WTC11 (cell line): Measurements from ENCODE around the gene MYH9. TPM values are rescaled to one million over a fixed set of nuclear protein-coding genes. Genes with fewer than 3 reads are reported as not detected.

Source experiments
- ATAC-seq: fragments of 200-7000 bp; cut with Tn5 transposase; 2 replicates; pipeline ENCODE4 v1.10.0; 2021; ENCODE audit warnings: mild to moderate bottlenecking, moderate library complexity
- CTCF ChIA-PET: fragments of 300-600 bp; sonication (Branson Sonifier 250); formaldehyde crosslinking; loops from one replicate; lab custom pipeline; 2021; ENCODE audit warnings: antibody characterized with exemption; lab: Charles Lee
- POLR2A ChIA-PET: fragments of 350-600 bp; sonication (Branson Sonifier 250); formaldehyde crosslinking; loops from one replicate; lab custom pipeline; 2021; ENCODE audit warnings: antibody characterized with exemption; lab: Charles Lee
- DNase-seq: peaks from one replicate; pipeline ENCODE4 v3.0.0; 2021; ENCODE audit warnings: low spot score
- H3K27ac Mint-ChIP-seq: 2 replicates; pipeline ENCODE4 v1.8.0; 2021; ENCODE audit warnings: mixed read lengths
- H3K27me3 Mint-ChIP-seq: 2 replicates; pipeline ENCODE4 v1.8.0; 2021; ENCODE audit warnings: low read depth, mild to moderate bottlenecking, moderate library complexity, mixed read lengths
- H3K36me3 Mint-ChIP-seq: 2 replicates; pipeline ENCODE4 v1.8.0; 2021; ENCODE audit warnings: mixed read lengths
- H3K4me1 Mint-ChIP-seq: 2 replicates; pipeline ENCODE4 v1.8.0; 2022; ENCODE audit warnings: mixed read lengths
- H3K4me3 Mint-ChIP-seq: 2 replicates; pipeline ENCODE4 v1.8.0; 2021; ENCODE audit warnings: mild to moderate bottlenecking, moderate library complexity, mixed read lengths
- H3K9me3 Mint-ChIP-seq: 2 replicates; pipeline ENCODE4 v1.8.0; 2021; ENCODE audit warnings: mixed read lengths
- ATF1 ChIP-seq: sonication (generic); formaldehyde crosslinking; IDR thresholded peaks from 2 replicates; pipeline ENCODE4 v1.8.1; 2023; ENCODE audit warnings: mild to moderate bottlenecking, moderate library complexity, missing genetic modification reagents
- ATF6 ChIP-seq: sonication (generic); formaldehyde crosslinking; IDR thresholded peaks from 2 replicates; pipeline ENCODE4 v1.8.1; 2023; ENCODE audit warnings: mild to moderate bottlenecking, missing genetic modification reagents
- CBFB ChIP-seq: sonication (generic); formaldehyde crosslinking; IDR thresholded peaks from 2 replicates; pipeline ENCODE4 v1.8.1; 2022; ENCODE audit warnings: mild to moderate bottlenecking, low read depth, missing genetic modification reagents
- E2F4 ChIP-seq: sonication (generic); formaldehyde crosslinking; IDR thresholded peaks from 2 replicates; pipeline ENCODE4 v1.8.1; 2022; ENCODE audit warnings: low read depth, mild to moderate bottlenecking, moderate library complexity, missing genetic modification reagents, borderline replicate concordance
- ELF4 ChIP-seq: sonication (generic); formaldehyde crosslinking; IDR thresholded peaks from 2 replicates; pipeline ENCODE4 v1.8.1; 2022; ENCODE audit warnings: low read depth, mild to moderate bottlenecking, moderate library complexity, missing genetic modification reagents
- ESRRA ChIP-seq: sonication (generic); formaldehyde crosslinking; IDR thresholded peaks from 2 replicates; pipeline ENCODE4 v1.8.1; 2022; ENCODE audit warnings: mild to moderate bottlenecking, missing genetic modification reagents, borderline replicate concordance
- FOXJ3 ChIP-seq: sonication (generic); formaldehyde crosslinking; IDR thresholded peaks from 2 replicates; pipeline ENCODE4 v1.9.0; 2021; ENCODE audit warnings: missing genetic modification reagents, mild to moderate bottlenecking, borderline replicate concordance
- FOXP4 ChIP-seq: sonication (generic); formaldehyde crosslinking; IDR thresholded peaks from 2 replicates; pipeline ENCODE4 v1.8.0; 2022; ENCODE audit warnings: mild to moderate bottlenecking, missing genetic modification reagents
- MYBL2 ChIP-seq: sonication (generic); formaldehyde crosslinking; IDR thresholded peaks from 2 replicates; pipeline ENCODE4 v1.8.1; 2023; ENCODE audit warnings: mild to moderate bottlenecking, moderate library complexity, missing genetic modification reagents
- NR3C1 ChIP-seq: sonication (generic); formaldehyde crosslinking; conservative IDR thresholded peaks from 2 replicates; pipeline ENCODE4 v1.8.1; 2023; ENCODE audit warnings: low read depth, mild to moderate bottlenecking, missing genetic modification reagents
- SMAD3 ChIP-seq: sonication (generic); formaldehyde crosslinking; IDR thresholded peaks from 2 replicates; pipeline ENCODE4 v1.8.0; 2022; ENCODE audit warnings: missing genetic modification reagents, mild to moderate bottlenecking, borderline replicate concordance
- SMAD4 ChIP-seq: sonication (generic); formaldehyde crosslinking; IDR thresholded peaks from 2 replicates; pipeline ENCODE4 v1.8.0; 2022; ENCODE audit warnings: mild to moderate bottlenecking, missing genetic modification reagents
- TCF7 ChIP-seq: sonication (generic); formaldehyde crosslinking; IDR thresholded peaks from 2 replicates; pipeline ENCODE4 v1.8.0; 2022; ENCODE audit warnings: mild to moderate bottlenecking, low read depth, missing genetic modification reagents, moderate library complexity
- ZMAT4 ChIP-seq: fragments of 250-450 bp; sonication (Bioruptor Pico); IDR thresholded peaks from 2 replicates; pipeline ENCODE4 v1.9.0; 2021; ENCODE audit warnings: mild to moderate bottlenecking
- ZNF396 ChIP-seq: fragments of 250-450 bp; sonication (Bioruptor Pico); IDR thresholded peaks from 2 replicates; pipeline ENCODE4 v1.8.0; 2021; ENCODE audit warnings: mild to moderate bottlenecking, moderate library complexity, borderline replicate concordance
- total RNA-seq: library from RNA; stranded (reverse); gene quantifications from 3 replicates; pipeline ENCODE4 v1.2.3, GENCODE V29; 2021
- TF ChIP-seq, protein P1 (sequence below): sonication (generic); formaldehyde crosslinking; IDR thresholded peaks from 2 replicates; pipeline ENCODE4 v1.8.1; 2023; ENCODE audit warnings: mild to moderate bottlenecking, moderate library complexity, missing genetic modification reagents
- TF ChIP-seq, protein P2 (sequence below): fragments of 200-600 bp; IDR thresholded peaks from 2 replicates; pipeline ENCODE4 v1.8.0; 2022; ENCODE audit warnings: antibody characterized with exemption
- TF ChIP-seq, protein P3 (sequence below): sonication (generic); formaldehyde crosslinking; conservative IDR thresholded peaks from 2 replicates; pipeline ENCODE4 v1.8.1; 2022; ENCODE audit warnings: mild to moderate bottlenecking, missing genetic modification reagents
- TF ChIP-seq, protein P4 (sequence below): sonication (generic); formaldehyde crosslinking; IDR thresholded peaks from 2 replicates; pipeline ENCODE4 v1.8.0; 2023; ENCODE audit warnings: mild to moderate bottlenecking, missing genetic modification reagents

The MYH9 gene
- total RNA-seq, 1 experiment from 2014 or later: 277 TPM

DNA sequence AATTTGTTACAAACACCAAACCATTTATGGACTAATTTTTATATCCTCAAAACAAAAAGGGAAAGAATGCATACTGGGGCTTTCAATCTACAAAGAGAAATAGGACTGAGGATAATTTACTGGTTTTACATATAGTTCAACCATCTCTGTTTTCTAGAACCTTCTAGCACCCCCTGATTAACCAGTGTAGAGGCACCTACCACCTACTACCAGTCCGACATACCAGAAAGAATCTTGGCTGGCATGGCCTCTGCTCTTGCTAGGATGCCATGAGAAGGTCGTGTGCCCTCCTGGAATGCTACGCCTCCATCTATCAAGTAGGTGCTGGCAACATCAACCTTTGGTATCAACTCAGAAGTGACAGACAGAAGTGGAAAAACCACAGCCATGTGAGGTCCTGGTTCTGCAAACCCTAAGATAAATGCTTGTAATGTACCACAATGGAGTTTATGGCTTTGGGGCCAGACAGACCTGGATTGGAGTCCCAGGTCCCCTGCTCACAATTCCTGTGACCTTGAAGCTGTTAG, 28.2 kb downstream of the MYH9 start:
- no peaks in the 10 kb centered on the region for H3K9me3 Mint-ChIP-seq
- TF ChIP-seq ESRRA (CRISPR knock-in tag) (no peak), NR3C1 (CRISPR knock-in tag) (no peak), ATF6 (CRISPR knock-in tag) (no peak), ATF1 (CRISPR knock-in tag) (no peak), CBFB (CRISPR knock-in tag) (no peak), TCF7 (no peak), SMAD3 (CRISPR knock-in tag) (no peak)
- TF ChIP-seq, protein P1, sequence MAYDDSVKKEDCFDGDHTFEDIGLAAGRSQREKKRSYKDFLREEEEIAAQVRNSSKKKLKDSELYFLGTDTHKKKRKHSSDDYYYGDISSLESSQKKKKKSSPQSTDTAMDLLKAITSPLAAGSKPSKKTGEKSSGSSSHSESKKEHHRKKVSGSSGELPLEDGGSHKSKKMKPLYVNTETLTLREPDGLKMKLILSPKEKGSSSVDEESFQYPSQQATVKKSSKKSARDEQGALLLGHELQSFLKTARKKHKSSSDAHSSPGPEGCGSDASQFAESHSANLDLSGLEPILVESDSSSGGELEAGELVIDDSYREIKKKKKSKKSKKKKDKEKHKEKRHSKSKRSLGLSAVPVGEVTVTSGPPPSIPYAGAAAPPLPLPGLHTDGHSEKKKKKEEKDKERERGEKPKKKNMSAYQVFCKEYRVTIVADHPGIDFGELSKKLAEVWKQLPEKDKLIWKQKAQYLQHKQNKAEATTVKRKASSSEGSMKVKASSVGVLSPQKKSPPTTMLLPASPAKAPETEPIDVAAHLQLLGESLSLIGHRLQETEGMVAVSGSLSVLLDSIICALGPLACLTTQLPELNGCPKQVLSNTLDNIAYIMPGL (CRISPR knock-in tag): no peak
- ChIA-PET CTCF (interaction anchor here (0.8 to 3.1 kb wide), 6 partner anchors 9 to 127 kb away, joined by 3 to 13 read pairs (median 4); no protein-coding TSS in a partner anchor), POLR2A (interaction anchor here (0.6 to 3.3 kb wide), 12 partner anchors 9 to 76 kb away, joined by 3 to 19 read pairs (median 6); partner anchors contain the start of gene MYH9)
- H3K4me1 Mint-ChIP-seq: peaks cover 90% of the 10 kb centered on the region
- DNase-seq (no peak), ATAC-seq (no peak)
- H3K4me3 Mint-ChIP-seq: no peak overlapping the region
- H3K27me3 Mint-ChIP-seq: no peaks in the 10 kb centered on the region
- peak overlapping the region; percentile 85 for H3K27ac Mint-ChIP-seq
- no peaks in the 10 kb centered on the region; the same call in 1 of the 2 replicates for H3K36me3 Mint-ChIP-seq

- ChIA-PET POLR2A (interaction anchor here (1.1 to 3.3 kb wide), 5 partner anchors 26 to 77 kb away, joined by 3 to 19 read pairs (median 10); partner anchors contain the start of gene MYH9), CTCF (interaction anchor here (1.1 to 3.1 kb wide), 4 partner anchors 11 to 128 kb away, joined by 3 to 13 read pairs (median 4); no protein-coding TSS in a partner anchor)
- TF ChIP-seq ZNF396 (CRISPR knock-in tag) (no peak), FOXP4 (CRISPR knock-in tag) (no peak), TCF7 (no peak), SMAD4 (no peak), FOXJ3 (no peak), ZMAT4 (CRISPR knock-in tag) (no peak), ELF4 (CRISPR knock-in tag) (no peak), MYBL2 (no peak), E2F4 (CRISPR knock-in tag) (no peak)
- TF ChIP-seq, protein P2, sequence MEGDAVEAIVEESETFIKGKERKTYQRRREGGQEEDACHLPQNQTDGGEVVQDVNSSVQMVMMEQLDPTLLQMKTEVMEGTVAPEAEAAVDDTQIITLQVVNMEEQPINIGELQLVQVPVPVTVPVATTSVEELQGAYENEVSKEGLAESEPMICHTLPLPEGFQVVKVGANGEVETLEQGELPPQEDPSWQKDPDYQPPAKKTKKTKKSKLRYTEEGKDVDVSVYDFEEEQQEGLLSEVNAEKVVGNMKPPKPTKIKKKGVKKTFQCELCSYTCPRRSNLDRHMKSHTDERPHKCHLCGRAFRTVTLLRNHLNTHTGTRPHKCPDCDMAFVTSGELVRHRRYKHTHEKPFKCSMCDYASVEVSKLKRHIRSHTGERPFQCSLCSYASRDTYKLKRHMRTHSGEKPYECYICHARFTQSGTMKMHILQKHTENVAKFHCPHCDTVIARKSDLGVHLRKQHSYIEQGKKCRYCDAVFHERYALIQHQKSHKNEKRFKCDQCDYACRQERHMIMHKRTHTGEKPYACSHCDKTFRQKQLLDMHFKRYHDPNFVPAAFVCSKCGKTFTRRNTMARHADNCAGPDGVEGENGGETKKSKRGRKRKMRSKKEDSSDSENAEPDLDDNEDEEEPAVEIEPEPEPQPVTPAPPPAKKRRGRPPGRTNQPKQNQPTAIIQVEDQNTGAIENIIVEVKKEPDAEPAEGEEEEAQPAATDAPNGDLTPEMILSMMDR: no peak
- TF ChIP-seq, protein P3, sequence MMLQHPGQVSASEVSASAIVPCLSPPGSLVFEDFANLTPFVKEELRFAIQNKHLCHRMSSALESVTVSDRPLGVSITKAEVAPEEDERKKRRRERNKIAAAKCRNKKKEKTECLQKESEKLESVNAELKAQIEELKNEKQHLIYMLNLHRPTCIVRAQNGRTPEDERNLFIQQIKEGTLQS (CRISPR knock-in tag): no peak
- TF ChIP-seq, protein P4, sequence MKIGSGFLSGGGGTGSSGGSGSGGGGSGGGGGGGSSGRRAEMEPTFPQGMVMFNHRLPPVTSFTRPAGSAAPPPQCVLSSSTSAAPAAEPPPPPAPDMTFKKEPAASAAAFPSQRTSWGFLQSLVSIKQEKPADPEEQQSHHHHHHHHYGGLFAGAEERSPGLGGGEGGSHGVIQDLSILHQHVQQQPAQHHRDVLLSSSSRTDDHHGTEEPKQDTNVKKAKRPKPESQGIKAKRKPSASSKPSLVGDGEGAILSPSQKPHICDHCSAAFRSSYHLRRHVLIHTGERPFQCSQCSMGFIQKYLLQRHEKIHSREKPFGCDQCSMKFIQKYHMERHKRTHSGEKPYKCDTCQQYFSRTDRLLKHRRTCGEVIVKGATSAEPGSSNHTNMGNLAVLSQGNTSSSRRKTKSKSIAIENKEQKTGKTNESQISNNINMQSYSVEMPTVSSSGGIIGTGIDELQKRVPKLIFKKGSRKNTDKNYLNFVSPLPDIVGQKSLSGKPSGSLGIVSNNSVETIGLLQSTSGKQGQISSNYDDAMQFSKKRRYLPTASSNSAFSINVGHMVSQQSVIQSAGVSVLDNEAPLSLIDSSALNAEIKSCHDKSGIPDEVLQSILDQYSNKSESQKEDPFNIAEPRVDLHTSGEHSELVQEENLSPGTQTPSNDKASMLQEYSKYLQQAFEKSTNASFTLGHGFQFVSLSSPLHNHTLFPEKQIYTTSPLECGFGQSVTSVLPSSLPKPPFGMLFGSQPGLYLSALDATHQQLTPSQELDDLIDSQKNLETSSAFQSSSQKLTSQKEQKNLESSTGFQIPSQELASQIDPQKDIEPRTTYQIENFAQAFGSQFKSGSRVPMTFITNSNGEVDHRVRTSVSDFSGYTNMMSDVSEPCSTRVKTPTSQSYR (CRISPR knock-in tag): no peak
These were observed 29.0 kb downstream of the MYH9 start for GRCh38 chr22:36358533-36359469.

More at GRCh38 chr22:36358533-36359469, 29.0 kb downstream of the MYH9 start:
- DNase-seq: no peak
- Mint-ChIP-seq H3K27me3 (no peaks in the 10 kb centered on the region), H3K4me1 (peaks cover 85% of the 10 kb centered on the region), H3K36me3 (no peaks in the 10 kb centered on the region; the same call in 1 of the 2 replicates), H3K9me3 (no peaks in the 10 kb centered on the region), H3K4me3 (no peak overlapping the region), H3K27ac (peak overlapping the region; percentile 85)
- no peak for ATAC-seq
